Heart right ventricle (tissue), 16 donors: ENCODE measurements around the gene A2M. TPM values are rescaled to one million over a fixed set of nuclear protein-coding genes. Genes with fewer than 3 reads are reported as not detected.

Experiments
- ATAC-seq, 8 donors: fragments of 200-7000 bp; cut with Tn5 transposase; one replicate each; pipeline ENCODE4 v1.9.1; 2020; ENCODE audit warnings: mild to moderate bottlenecking in 8 of 8, moderate library complexity in 8 of 8, moderate number of reproducible peaks in 1 of 8
- DNase-seq, 2 donors: peaks; one replicate each; pipeline ENCODE4 v3.0.0-alpha.2; 2020
- H3K27ac ChIP-seq, 10 donors: fragments of 200-600 bp; sonication (generic) in 2 of 10; one replicate each; pipeline versions ENCODE4 v1.5.0 to v1.8.0; 2020 to 2022; ENCODE audit warnings: mild to moderate bottlenecking in 3 of 10
- H3K27me3 ChIP-seq, 7 donors: fragments of 200-600 bp; one replicate each; pipeline ENCODE4 v1.8.0; 2021 to 2022; ENCODE audit warnings: mild to moderate bottlenecking in 2 of 7
- H3K36me3 ChIP-seq, 9 donors: fragments of 200-600 bp; sonication (generic) in 1 of 9; one replicate each; pipeline versions ENCODE4 v1.5.0 to v1.8.0; 2020 to 2022; ENCODE audit warnings: mild to moderate bottlenecking in 2 of 9
- H3K4me1 ChIP-seq, 9 donors: fragments of 200-600 bp; sonication (generic) in 1 of 9; one replicate each; pipeline versions ENCODE4 v1.5.0 to v1.8.0; 2020 to 2022; ENCODE audit warnings: mild to moderate bottlenecking in 4 of 9
- H3K4me3 ChIP-seq, 10 donors: fragments of 200-600 bp; sonication (generic) in 2 of 10; one replicate each; pipeline versions ENCODE4 v1.5.0 to v1.8.0; 2020 to 2022; ENCODE audit warnings: mild to moderate bottlenecking in 7 of 10, moderate library complexity in 2 of 10
- H3K9me3 ChIP-seq, 11 donors: fragments of 200-600 bp in 10 of 11; sonication (generic) in 2 of 11; one replicate each; pipeline versions ENCODE4 v1.5.0 to v1.8.0; 2013 to 2022; ENCODE audit warnings: mild to moderate bottlenecking in 2 of 11, control low read depth in 1 of 11, moderate library complexity in 1 of 11
- CTCF ChIP-seq, 9 donors: fragments of 200-600 bp; sonication (generic) in 2 of 9; IDR thresholded peaks; one replicate each; pipeline versions ENCODE4 v1.5.0 to v1.8.0; 2021 to 2022; ENCODE audit warnings: antibody characterized with exemption in 9 of 9, mild to moderate bottlenecking in 5 of 9, moderate library complexity in 1 of 9
- WGBS, 2 donors: extraction: QIAGEN DNeasy Blood & Tissue Kit; methylation state at CpG; one replicate each; pipeline ENCODE4 v1.1.7; 2013; ENCODE audit warnings: inconsistent platforms in 1 of 2; 5-methylcytosine and 5-hydroxymethylcytosine counted together
- intact Hi-C, 10 donors: fragments of 100-400 bp; cut with DNase I; formaldehyde crosslinking; loops; one replicate each; pipeline versions ENCODE4 v1.11.1 to v1.14.2; 2022
- polyA plus RNA-seq, 2 donors: library from polyadenylated mRNA; stranded (reverse); fragments of 200-250 nt; gene quantifications; one replicate each; pipeline ENCODE4 v1.2.3, GENCODE V29; 2013
- total RNA-seq, 10 donors: library from RNA; stranded (reverse); fragmentation: NEBNext Ultra II Directional in 3 of 10; extraction: Animal tissue kit (Norgen Biotek cat#: 25700) in 3 of 10; gene quantifications; one replicate each; pipeline versions ENCODE4 v1.2.1 to v1.2.4, GENCODE V29; 2021 to 2023
- donor health status: Arrhythmogenic right ventricular cardiomyopathy.
- donor health status: ischemic (EF 13 %, LVEDD 7.1; RV severe dilation, severe dysfunction).
- donor health status: healthy with polysubstance abuse.
- donor health status: DM: no; HTN: yes; CAD: no.
- donor health status: DM: no; HTN: no; CAD: no.
- donor health status: ischemic (EF 25% LVEDD 6.9; RV normal size, moderate dysfunction).
- donor health status: ischemic (EF 25% LVEDD 5.7; RV mildly dilated, moderate dysfunction).
- donor health status: healthy.
- donor health status: DM: yes; HTN: yes; CAD: no.
- donor health status: Ischemic cardiomyopathy.
- donor health status: ischemic (EF 35%, LVEDD 5.7; RV mildly dilated, moderate dysfunction).
- donor health status: nonischemic (EF 11% LVEDD 7.7; RV severe dilation, severe dysfunction).
- donor health status: DM: yes; HTN: yes; CAD: no.
- donor health status: PGD.
- donor health status: ischemic (EF 29% LVEDD 5.4; RV normal size, mild dysfunction).
- donor health status: nonischemic (EF 23%, LVEDD 6.1; RV moderate dilation, normal function).

Gene A2M
- total and polyA plus RNA-seq, 12 donors = 194 to 1,678 (median 449) TPM

GRCh38 chr12:9041321-9041720 lies 74.4 kb downstream of the A2M start:
- DNase-seq (peak in 1 of 2 donors; percentile 41), ATAC-seq (peak; percentile 25 to 92 (median 82))
- Histone ChIP-seq H3K4me1 (peaks cover 0 to 16% (median 0%) of the 10 kb centered on the region in 9 donors), H3K27ac (no peak overlapping the region), H3K4me3 (no peak overlapping the region), H3K27me3 (no peaks in the 10 kb centered on the region), H3K36me3 (no peaks in the 10 kb centered on the region), H3K9me3 (peaks cover 0 to 5% (median 0%) of the 10 kb centered on the region in 11 donors)
- intact Hi-C loops = loop anchor here in 8 of 10 donors (5.0 to 10.0 kb wide), 7 partner anchors 84 to 497 kb away; partner anchors contain the start of gene CLEC4E (in 2 of the 8)
- 45 to 58% methylated on average over 1 of the region's 1 CpG for WGBS, 2 donors
- TF ChIP-seq CTCF (IDR thresholded peaks at IDR 0.05) = no peak

GRCh38 chr12:9040484-9041186 lies 75.1 kb downstream of the A2M start:
- no peak overlapping the region for H3K27ac ChIP-seq
- no peak for ATAC-seq

GRCh38 chr12:9039397-9039977 lies 76.2 kb downstream of the A2M start:
- WGBS, 2 donors = 11% methylated on average over 3 of the region's 3 CpGs
- Histone ChIP-seq H3K4me1 (peaks cover 0 to 16% (median 0%) of the 10 kb centered on the region in 9 donors), H3K4me3 (no peak overlapping the region), H3K36me3 (no peaks in the 10 kb centered on the region), H3K27ac (no peak overlapping the region), H3K9me3 (no peaks in the 10 kb centered on the region), H3K27me3 (no peaks in the 10 kb centered on the region)
- intact Hi-C loops = loop anchor here in 9 of 10 donors (1.0 to 10.0 kb wide), 6 partner anchors 47 to 365 kb away; no protein-coding TSS in a partner anchor
- ATAC-seq (peak in 7 of 8 donors; percentile 61 to 82 (median 75)), DNase-seq (no peak)
- peak; percentile 51 to 83 (median 77) for TF ChIP-seq CTCF (IDR thresholded peaks at IDR 0.05)

More at GRCh38 chr12:9040484-9041186, 75.1 kb downstream of the A2M start:
- Histone ChIP-seq H3K36me3 (no peaks in the 10 kb centered on the region), H3K9me3 (peaks cover 0 to 1% (median 0%) of the 10 kb centered on the region in 11 donors), H3K27me3 (no peaks in the 10 kb centered on the region), H3K4me1 (peaks cover 0 to 16% (median 0%) of the 10 kb centered on the region in 9 donors), H3K4me3 (no peak overlapping the region)
- DNase-seq = no peak
- WGBS, 2 donors = 81 to 88% methylated on average over 5 of the region's 5 CpGs
- TF ChIP-seq CTCF (IDR thresholded peaks at IDR 0.05) = no peak
- intact Hi-C loops = loop anchor here in 8 of 10 donors (5.0 to 10.0 kb wide), 7 partner anchors 83 to 496 kb away; partner anchors contain the start of gene CLEC4E (in 2 of the 8)

- intact Hi-C loops = loop anchor here in 5 of 10 donors (5.0 to 10.0 kb wide), 3 partner anchors 45 to 363 kb away; no protein-coding TSS in a partner anchor
- WGBS, 2 donors = 91 to 92% methylated on average over 3 of the region's 3 CpGs
- no peak overlapping the region for H3K27ac ChIP-seq
- H3K4me3 ChIP-seq = no peak overlapping the region
- no peak for DNase-seq
- no peaks in the 10 kb centered on the region for H3K27me3 ChIP-seq
- no peaks in the 10 kb centered on the region for H3K9me3 ChIP-seq
- peaks cover 0 to 16% (median 0%) of the 10 kb centered on the region in 9 donors for H3K4me1 ChIP-seq
- ATAC-seq = no peak
- TF ChIP-seq CTCF (IDR thresholded peaks at IDR 0.05) = no peak
- no peaks in the 10 kb centered on the region for H3K36me3 ChIP-seq
These were observed 78.3 kb downstream of the A2M start for GRCh38 chr12:9037431-9037830.
